DOHH2 (cell line): ENCODE results near the gene OXNAD1.

Source experiments
- H3F3A ChIP-seq: fragments of 200-600 bp; sonication (generic), shearing (Covaris generic); 2 replicates; pipeline ENCODE4 v1.6.0; 2016; ENCODE audit warnings: antibody characterized with exemption, mild to moderate bottlenecking; ENCODE audit not compliant: control insufficient read depth, insufficient read depth
- H3K27ac ChIP-seq: fragments of 200-600 bp; sonication (generic); 2 replicates; pipeline ENCODE4 v1.5.1; 2014; ENCODE audit warnings: low read depth, mild to moderate bottlenecking, low read length, moderate library complexity
- H3K27me3 ChIP-seq: fragments of 200-600 bp; sonication (generic); 2 replicates; pipeline ENCODE4 v1.6.1; 2014; ENCODE audit warnings: mild to moderate bottlenecking, low read length, mixed read lengths; ENCODE audit not compliant: control insufficient read depth
- H3K36me3 ChIP-seq: fragments of 200-600 bp; sonication (generic); 2 replicates; pipeline ENCODE4 v1.6.1; 2014; ENCODE audit warnings: mild to moderate bottlenecking, low read length, moderate library complexity, mixed read lengths; ENCODE audit not compliant: control insufficient read depth
- H3K4me1 ChIP-seq: fragments of 200-600 bp; sonication (generic); 2 replicates; pipeline ENCODE4 v1.6.1; 2014; ENCODE audit warnings: mild to moderate bottlenecking, low read length, mixed read lengths; ENCODE audit not compliant: control insufficient read depth
- H3K4me2 ChIP-seq: fragments of 200-600 bp; sonication (generic); 2 replicates; pipeline ENCODE4 v1.6.0; 2014; ENCODE audit warnings: mild to moderate bottlenecking, low read length, moderate library complexity
- H3K4me3 ChIP-seq: fragments of 200-600 bp; sonication (generic); 2 replicates; pipeline ENCODE4 v1.5.1; 2014; ENCODE audit warnings: mild to moderate bottlenecking, low read length, mixed read lengths
- H3K79me2 ChIP-seq: fragments of 200-600 bp; sonication (generic); 2 replicates; pipeline ENCODE4 v1.6.1; 2014; ENCODE audit warnings: mild to moderate bottlenecking, low read length, mixed read lengths; ENCODE audit not compliant: control insufficient read depth
- H3K9me2 ChIP-seq: fragments of 200-600 bp; sonication (generic); replicated peaks from 2 replicates; pipeline ENCODE4 v1.6.1; 2014; ENCODE audit warnings: mild to moderate bottlenecking, low read length, mixed read lengths; ENCODE audit not compliant: control insufficient read depth
- H3K9me3 ChIP-seq: fragments of 200-600 bp; sonication (generic); 2 replicates; pipeline ENCODE4 v1.6.1; 2014; ENCODE audit warnings: antibody characterized with exemption, low read length, mixed read lengths; ENCODE audit not compliant: control insufficient read depth, insufficient read depth
- H4K20me1 ChIP-seq: fragments of 200-600 bp; sonication (generic); 2 replicates; pipeline ENCODE4 v1.6.0; 2014; ENCODE audit warnings: low read depth, mild to moderate bottlenecking, antibody characterized with exemption, low read length, moderate library complexity; ENCODE audit not compliant: control insufficient read depth, insufficient read depth
- CTCF ChIP-seq: fragments of 200-600 bp; sonication (generic); IDR thresholded peaks from one replicate; pipeline ENCODE4 v1.5.1; 2014; ENCODE audit warnings: antibody characterized with exemption, mild to moderate bottlenecking, low read depth, low read length; ENCODE audit not compliant: poor library complexity, severe bottlenecking
- EZH2phosphoT487 ChIP-seq: fragments of 200-600 bp; sonication (generic); IDR thresholded peaks from 2 replicates; pipeline ENCODE4 v1.6.1; 2017; ENCODE audit warnings: borderline replicate concordance, mild to moderate bottlenecking, antibody characterized with exemption, low read length, moderate library complexity, mixed read lengths

OXNAD1 gene

GRCh38 chr3:16326724-16327349 is 61.8 kb downstream of the OXNAD1 start:
- Histone ChIP-seq H3K4me1 (peaks cover 6% of the 10 kb centered on the region; the same call in 1 of the 2 replicates), H3K9me3 (no peaks in the 10 kb centered on the region), H3K79me2 (peaks cover 56% of the 10 kb centered on the region), H3K27ac (no peak overlapping the region), H3K4me3 (no peak overlapping the region), H4K20me1 (no peaks in the 10 kb centered on the region; the same call in 1 of the 2 replicates), H3K27me3 (no peaks in the 10 kb centered on the region), H3K9me2 (no peaks in the 10 kb centered on the region), H3K36me3 (peaks cover 96% of the 10 kb centered on the region), H3F3A (no peaks in the 10 kb centered on the region; the same call in 1 of the 2 replicates), H3K4me2 (no peak overlapping the region)
- no peak for TF ChIP-seq EZH2phosphoT487
- TF ChIP-seq CTCF: no peak

- Histone ChIP-seq H3K4me3 (no peak overlapping the region), H3K36me3 (peaks cover 96% of the 10 kb centered on the region), H3K9me3 (no peaks in the 10 kb centered on the region), H3K27ac (no peak overlapping the region), H3K27me3 (no peaks in the 10 kb centered on the region), H3K79me2 (peaks cover 69% of the 10 kb centered on the region), H3F3A (peaks cover 6% of the 10 kb centered on the region), H3K9me2 (no peaks in the 10 kb centered on the region), H3K4me1 (peaks cover 6% of the 10 kb centered on the region; the same call in 1 of the 2 replicates), H4K20me1 (no peaks in the 10 kb centered on the region; the same call in 1 of the 2 replicates), H3K4me2 (no peak overlapping the region)
- no peak for TF ChIP-seq EZH2phosphoT487
- no peak for TF ChIP-seq CTCF
These were observed 63.1 kb downstream of the OXNAD1 start for GRCh38 chr3:16328124-16328523.

GRCh38 chr3:16329036-16329825 is 64.2 kb downstream of the OXNAD1 start:
- H3K9me3 ChIP-seq: no peaks in the 10 kb centered on the region
- peaks cover 72% of the 10 kb centered on the region for H3K79me2 ChIP-seq
- peaks cover 6% of the 10 kb centered on the region; the same call in 1 of the 2 replicates for H3K4me1 ChIP-seq
- peaks cover 95% of the 10 kb centered on the region for H3K36me3 ChIP-seq
- peaks cover 9% of the 10 kb centered on the region for H3F3A ChIP-seq
- H3K4me2 ChIP-seq: no peak overlapping the region
- H3K27me3 ChIP-seq: no peaks in the 10 kb centered on the region
- H3K9me2 ChIP-seq: no peaks in the 10 kb centered on the region
- no peak overlapping the region for H3K27ac ChIP-seq
- TF ChIP-seq EZH2phosphoT487 (no peak), CTCF (no peak)
- H3K4me3 ChIP-seq: no peak overlapping the region
- H4K20me1 ChIP-seq: no peaks in the 10 kb centered on the region
